K562 (cell line): ENCODE data around the gene CLVS2.

Source experiments
- FOXM1 ChIP-seq, 2 experiments: fragments of 450-650 bp in 1 of 2; sonication (generic) in 1 of 2; formaldehyde crosslinking in 1 of 2; IDR thresholded peaks; 2 replicates each; pipeline versions ENCODE4 v1.6.1 to v1.9.0; 2017 to 2022; ENCODE audit warnings: low read depth in 2 of 2, mild to moderate bottlenecking in 2 of 2, missing genetic modification reagents in 1 of 2, moderate library complexity in 1 of 2
- ZNF24 ChIP-seq: fragments of 450-650 bp; IDR thresholded peaks from 2 replicates; pipeline ENCODE4 v1.6.1; 2016
- TF ChIP-seq, protein P1 (sequence below): sonication (generic); formaldehyde crosslinking; IDR thresholded peaks from 2 replicates; pipeline ENCODE4 v1.8.1; 2023; ENCODE audit warnings: mild to moderate bottlenecking, missing genetic modification reagents
- TF ChIP-seq, protein P2 (sequence below): sonication (generic); formaldehyde crosslinking; IDR thresholded peaks from 2 replicates; pipeline ENCODE4 v1.9.0; 2022; ENCODE audit warnings: mild to moderate bottlenecking, missing genetic modification reagents
- TF ChIP-seq, protein P3 (sequence below), 3 experiments: IDR thresholded peaks in 2 of 3; conservative IDR thresholded peaks in 1 of 3; 2 replicates each; pipeline ENCODE4 v1.5.1; 2011 to 2012; ENCODE audit warnings: low read length in 3 of 3, mild to moderate bottlenecking in 3 of 3, control low read depth in 2 of 3, improper control_type of control experiment in 1 of 3, inconsistent platforms in 1 of 3, low read depth in 1 of 3, mixed read lengths in 1 of 3, moderate library complexity in 1 of 3; ENCODE audit not compliant: insufficient read depth in 2 of 3

DNA sequence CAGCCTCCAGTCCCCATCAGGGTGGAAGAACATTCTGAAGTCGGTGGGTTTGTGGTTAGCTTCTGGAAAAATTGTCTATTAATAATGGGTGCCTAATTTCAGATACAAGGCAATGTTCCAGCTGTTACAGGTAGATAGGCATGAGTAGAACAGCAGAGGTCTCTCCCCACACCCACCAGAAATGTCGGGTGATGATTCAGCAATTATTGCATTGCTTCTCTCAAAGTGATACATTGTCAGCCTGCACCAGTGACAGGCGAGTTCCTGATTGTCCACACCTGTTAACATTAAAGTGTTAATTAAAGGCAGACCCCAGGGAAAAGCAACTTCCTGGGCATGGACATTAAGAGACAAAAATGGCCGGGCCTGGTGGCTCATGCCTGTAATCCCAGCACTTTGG is 18.9 kb upstream of the CLVS2 start:
- TF ChIP-seq, protein P1, sequence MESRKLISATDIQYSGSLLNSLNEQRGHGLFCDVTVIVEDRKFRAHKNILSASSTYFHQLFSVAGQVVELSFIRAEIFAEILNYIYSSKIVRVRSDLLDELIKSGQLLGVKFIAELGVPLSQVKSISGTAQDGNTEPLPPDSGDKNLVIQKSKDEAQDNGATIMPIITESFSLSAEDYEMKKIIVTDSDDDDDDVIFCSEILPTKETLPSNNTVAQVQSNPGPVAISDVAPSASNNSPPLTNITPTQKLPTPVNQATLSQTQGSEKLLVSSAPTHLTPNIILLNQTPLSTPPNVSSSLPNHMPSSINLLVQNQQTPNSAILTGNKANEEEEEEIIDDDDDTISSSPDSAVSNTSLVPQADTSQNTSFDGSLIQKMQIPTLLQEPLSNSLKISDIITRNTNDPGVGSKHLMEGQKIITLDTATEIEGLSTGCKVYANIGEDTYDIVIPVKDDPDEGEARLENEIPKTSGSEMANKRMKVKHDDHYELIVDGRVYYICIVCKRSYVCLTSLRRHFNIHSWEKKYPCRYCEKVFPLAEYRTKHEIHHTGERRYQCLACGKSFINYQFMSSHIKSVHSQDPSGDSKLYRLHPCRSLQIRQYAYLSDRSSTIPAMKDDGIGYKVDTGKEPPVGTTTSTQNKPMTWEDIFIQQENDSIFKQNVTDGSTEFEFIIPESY (CRISPR knock-in tag), result no peak
- TF ChIP-seq, protein P2, sequence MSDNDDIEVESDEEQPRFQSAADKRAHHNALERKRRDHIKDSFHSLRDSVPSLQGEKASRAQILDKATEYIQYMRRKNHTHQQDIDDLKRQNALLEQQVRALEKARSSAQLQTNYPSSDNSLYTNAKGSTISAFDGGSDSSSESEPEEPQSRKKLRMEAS (CRISPR knock-in tag), result no peak
- TF ChIP-seq ZNF24, result no peak
- no peak for TF ChIP-seq FOXM1 (IDR thresholded peaks at IDR 0.05; ENCODE audit: low read depth)
- no peak for TF ChIP-seq FOXM1 (CRISPR knock-in tag; IDR thresholded peaks at IDR 0.05; ENCODE audit: low read depth)
- TF ChIP-seq, protein P3, sequence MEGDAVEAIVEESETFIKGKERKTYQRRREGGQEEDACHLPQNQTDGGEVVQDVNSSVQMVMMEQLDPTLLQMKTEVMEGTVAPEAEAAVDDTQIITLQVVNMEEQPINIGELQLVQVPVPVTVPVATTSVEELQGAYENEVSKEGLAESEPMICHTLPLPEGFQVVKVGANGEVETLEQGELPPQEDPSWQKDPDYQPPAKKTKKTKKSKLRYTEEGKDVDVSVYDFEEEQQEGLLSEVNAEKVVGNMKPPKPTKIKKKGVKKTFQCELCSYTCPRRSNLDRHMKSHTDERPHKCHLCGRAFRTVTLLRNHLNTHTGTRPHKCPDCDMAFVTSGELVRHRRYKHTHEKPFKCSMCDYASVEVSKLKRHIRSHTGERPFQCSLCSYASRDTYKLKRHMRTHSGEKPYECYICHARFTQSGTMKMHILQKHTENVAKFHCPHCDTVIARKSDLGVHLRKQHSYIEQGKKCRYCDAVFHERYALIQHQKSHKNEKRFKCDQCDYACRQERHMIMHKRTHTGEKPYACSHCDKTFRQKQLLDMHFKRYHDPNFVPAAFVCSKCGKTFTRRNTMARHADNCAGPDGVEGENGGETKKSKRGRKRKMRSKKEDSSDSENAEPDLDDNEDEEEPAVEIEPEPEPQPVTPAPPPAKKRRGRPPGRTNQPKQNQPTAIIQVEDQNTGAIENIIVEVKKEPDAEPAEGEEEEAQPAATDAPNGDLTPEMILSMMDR (IDR thresholded peaks at IDR 0.05 in 2 of 3, conservative IDR thresholded peaks at IDR 0.05 in 1 of 3; ENCODE audit: insufficient read depth in 2 of 3, low read depth in 1 of 3, low read length in 3 of 3), result no peak
